Sciatic nerve (tissue), 2 donors: ENCODE data around the gene IGSF9. TPM values are rescaled to one million over a fixed set of nuclear protein-coding genes. Genes with fewer than 3 reads are reported as not detected.

ENCODE experiments used
- ATAC-seq: fragments of 200-7000 bp; cut with Tn5 transposase; one replicate; pipeline ENCODE4 v1.9.1; 2020; ENCODE audit warnings: mild to moderate bottlenecking, moderate library complexity
- DNase-seq: peaks from one replicate; pipeline ENCODE4 v3.0.0-alpha.2; 2020; ENCODE audit warnings: low spot score
- intact Hi-C: fragments of 100-400 bp; cut with DNase I; formaldehyde crosslinking; loops from one replicate; pipeline ENCODE4 v1.14.2; 2022
- total RNA-seq: library from RNA; stranded (reverse); fragmentation: NEBNext Ultra II Directional; extraction: Animal tissue kit (Norgen Biotek cat#: 25700); gene quantifications from one replicate; pipeline ENCODE4 v1.2.1, GENCODE V29; 2021
- donor health status: DM: no; HTN: no; CAD: no.
- donor health status: DM: no; HTN: no; CAD: no.

IGSF9 gene
- total RNA-seq, 1 donor from 2014 or later = 0.18 TPM

GRCh38 chr1:159951551-159951950, 6.1 kb upstream of the IGSF9 start:
- no peak for ATAC-seq
- no peak for DNase-seq
- intact Hi-C loops = no loop called here

- DNase-seq = no peak
- intact Hi-C loops = no loop called here
- ATAC-seq = no peak
Observed at GRCh38 chr1:159951016-159951415, 5.6 kb upstream of the IGSF9 start.

- intact Hi-C loops = no loop called here
- DNase-seq = no peak
Observed at GRCh38 chr1:159949981-159950381, 4.6 kb upstream of the IGSF9 start.

DNA sequence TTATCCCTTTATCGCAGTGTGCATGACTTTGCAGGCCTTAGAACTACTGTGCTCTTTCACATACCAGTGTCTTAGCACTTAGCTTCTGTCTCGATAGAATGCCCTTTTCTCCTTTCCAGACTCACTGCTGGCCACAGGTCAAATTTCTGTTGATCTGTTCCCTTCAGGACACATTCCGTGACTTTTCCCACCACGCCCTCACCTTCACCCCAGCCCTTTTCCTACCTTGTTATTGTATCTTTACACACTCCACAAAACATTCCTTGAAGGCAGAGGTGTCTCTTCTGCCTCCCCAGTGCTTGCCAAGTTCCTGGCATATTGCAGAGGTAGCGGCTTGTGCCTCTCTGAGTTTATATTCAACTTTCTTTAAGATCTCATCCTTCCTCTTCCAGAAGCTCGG, 3.7 kb upstream of the IGSF9 start:
- no peak for ATAC-seq
- DNase-seq = no peak
- intact Hi-C loops = no loop called here

More at GRCh38 chr1:159949981-159950381, 4.6 kb upstream of the IGSF9 start:
- no peak for ATAC-seq

GRCh38 chr1:159947942-159948341, 2.5 kb upstream of the IGSF9 start:
- no peak for ATAC-seq
- no peak for DNase-seq
- intact Hi-C loops = no loop called here

GRCh38 chr1:159946242-159947187, 1.1 kb upstream of the IGSF9 start:
- no peak for DNase-seq
- ATAC-seq = no peak
- intact Hi-C loops = no loop called here

- no peak for DNase-seq
- intact Hi-C loops = no loop called here
- no peak for ATAC-seq
Observed at GRCh38 chr1:159944623-159945455, 574 bp downstream of the IGSF9 start.

- ATAC-seq (no peak), DNase-seq (no peak)
- intact Hi-C loops = no loop called here
Observed at GRCh38 chr1:159943908-159944622, 1.3 kb downstream of the IGSF9 start.

- intact Hi-C loops = no loop called here
- no peak for ATAC-seq
- DNase-seq = peak; percentile 21
Observed at GRCh38 chr1:159943278-159943640, 2.2 kb downstream of the IGSF9 start.

- DNase-seq (no peak), ATAC-seq (no peak)
- intact Hi-C loops = no loop called here
Observed at GRCh38 chr1:159942632-159943277, 2.7 kb downstream of the IGSF9 start.

- intact Hi-C loops = no loop called here
- no peak for DNase-seq
- no peak for ATAC-seq
Observed at GRCh38 chr1:159941591-159942560, 3.5 kb downstream of the IGSF9 start.

GRCh38 chr1:159941141-159941540, 4.3 kb downstream of the IGSF9 start:
- intact Hi-C loops = no loop called here
- no peak for ATAC-seq

GRCh38 chr1:159940006-159940620, 5.3 kb downstream of the IGSF9 start:
- no peak for DNase-seq
- no peak for ATAC-seq
- intact Hi-C loops = no loop called here

More at GRCh38 chr1:159941141-159941540, 4.3 kb downstream of the IGSF9 start:
- DNase-seq = no peak

- ATAC-seq = no peak
- intact Hi-C loops = no loop called here
- DNase-seq = no peak
Observed at GRCh38 chr1:159939678-159940002, 5.8 kb downstream of the IGSF9 start.

GRCh38 chr1:159938905-159939677, 6.3 kb downstream of the IGSF9 start:
- ATAC-seq (no peak), DNase-seq (no peak)
- intact Hi-C loops = no loop called here

GRCh38 chr1:159938211-159938852, 7.1 kb downstream of the IGSF9 start:
- intact Hi-C loops = no loop called here
- DNase-seq (no peak), ATAC-seq (no peak)
